Heart left ventricle (tissue), 16 donors: ENCODE measurements around the gene EVI2B. TPM values are rescaled to one million over a fixed set of nuclear protein-coding genes. Genes with fewer than 3 reads are reported as not detected.
A peak's percentile ranks its signal among the peaks of the same experiment; 100 is the strongest.

Source experiments
- ATAC-seq, 4 donors: fragments of 200-7000 bp; cut with Tn5 transposase; one replicate each; pipeline ENCODE4 v1.9.1; 2020 to 2022; ENCODE audit warnings: moderate library complexity in 4 of 4, mild to moderate bottlenecking in 3 of 4, moderate number of reproducible peaks in 1 of 4
- DNase-seq, 5 donors: peaks; one replicate each; pipeline ENCODE4 v3.0.0-alpha.2; 2020
- H3K27ac ChIP-seq, 12 donors: fragments of 200-600 bp; sonication (generic) in 4 of 12; one replicate each; pipeline versions ENCODE4 v1.5.0 to v1.8.0; 2016 to 2022; ENCODE audit warnings: mild to moderate bottlenecking in 2 of 12
- H3K27me3 ChIP-seq, 9 donors: fragments of 200-600 bp; sonication (generic) in 2 of 9; one replicate each; pipeline versions ENCODE4 v1.5.1 to v1.8.0; 2016 to 2022; ENCODE audit warnings: mild to moderate bottlenecking in 3 of 9
- H3K36me3 ChIP-seq, 9 donors: fragments of 200-600 bp; sonication (generic) in 2 of 9; one replicate each; pipeline versions ENCODE4 v1.5.0 to v1.8.0; 2018 to 2022; ENCODE audit warnings: mild to moderate bottlenecking in 2 of 9
- H3K4me1 ChIP-seq, 12 donors: fragments of 200-600 bp; sonication (generic) in 4 of 12; one replicate each; pipeline versions ENCODE4 v1.5.0 to v1.8.0; 2016 to 2022; ENCODE audit warnings: mild to moderate bottlenecking in 3 of 12
- H3K4me3 ChIP-seq, 12 donors: fragments of 200-600 bp; sonication (generic) in 4 of 12; one replicate each; pipeline versions ENCODE4 v1.5.0 to v1.8.0; 2017 to 2022; ENCODE audit warnings: mild to moderate bottlenecking in 9 of 12, moderate library complexity in 4 of 12
- H3K9me3 ChIP-seq, 12 donors: fragments of 200-600 bp; sonication (generic) in 4 of 12; one replicate each; pipeline versions ENCODE4 v1.5.0 to v1.8.0; 2016 to 2022; ENCODE audit warnings: mild to moderate bottlenecking in 1 of 12
- POLR2A ChIP-seq, 2 donors: fragments of 450-650 bp; IDR thresholded peaks; one replicate each; pipeline ENCODE4 v1.6.1; 2017; ENCODE audit warnings: antibody characterized with exemption in 2 of 2, mild to moderate bottlenecking in 2 of 2, moderate library complexity in 2 of 2
- WGBS, 4 donors: extraction: QIAGEN DNeasy Blood & Tissue Kit in 2 of 4; methylation state at CpG; one replicate each; pipeline versions ENCODE4 v1.1.5 to v1.1.7; 2013 to 2018; 5-methylcytosine and 5-hydroxymethylcytosine counted together
- intact Hi-C, 10 donors: fragments of 100-400 bp; cut with DNase I; formaldehyde crosslinking; loops; one replicate each; pipeline versions ENCODE4 v1.11.1 to v1.14.2; 2022
- polyA plus RNA-seq, 2 donors: library from polyadenylated mRNA; stranded (reverse); fragments of 200-250 nt; gene quantifications; one replicate each; pipeline ENCODE4 v1.2.3, GENCODE V29; 2013
- total RNA-seq, 9 donors: library from RNA; depleted of rRNA in 2 of 9; stranded (reverse); fragments of >200 nt in 2 of 9; fragmentation: NEBNext Ultra II Directional in 3 of 9; extraction: Animal tissue kit (Norgen Biotek cat#: 25700) in 3 of 9; gene quantifications; one replicate each; pipeline versions ENCODE4 v1.1.0 to v1.2.4, GENCODE V29; 2016 to 2023
- TF ChIP-seq, protein P1 (sequence below), 12 donors: fragments of 200-600 bp; sonication (generic) in 4 of 12; IDR thresholded peaks; one replicate each; pipeline versions ENCODE4 v1.5.0 to v1.8.0; 2018 to 2022; ENCODE audit warnings: antibody characterized with exemption in 12 of 12, mild to moderate bottlenecking in 5 of 12
- donor health status: ischemic (EF 13 %, LVEDD 7.1; RV severe dilation, severe dysfunction).
- donor health status: healthy with polysubstance abuse.
- donor health status: DM: no; HTN: yes; CAD: no.
- donor health status: DM: no; HTN: no; CAD: no.
- donor health status: ischemic (EF 25% LVEDD 6.9; RV normal size, moderate dysfunction).
- donor health status: ischemic (EF 25% LVEDD 5.7; RV mildly dilated, moderate dysfunction).
- donor health status: healthy.
- donor health status: DM: yes; HTN: yes; CAD: no.
- donor health status: ischemic (EF 35%, LVEDD 5.7; RV mildly dilated, moderate dysfunction).
- donor health status: nonischemic (EF 11% LVEDD 7.7; RV severe dilation, severe dysfunction).
- donor health status: DM: yes; HTN: yes; CAD: no.
- donor health status: PGD.
- donor health status: ischemic (EF 29% LVEDD 5.4; RV normal size, mild dysfunction).
- donor health status: nonischemic (EF 23%, LVEDD 6.1; RV moderate dilation, normal function).

Gene EVI2B
- total and polyA plus RNA-seq, 11 donors, result 0.81 to 21.5 (median 2.2) TPM

- Histone ChIP-seq H3K4me3 (peak within 1 kb of the TSS in 8 of 12 donors; percentile 2 to 60 (median 23)), H3K27ac (peak within 1 kb of the TSS in 4 of 12 donors; percentile 20 to 86 (median 40)), H3K36me3 (peaks cover 0 to 16% (median 9%) of the 10 kb centered on the region in 9 donors), H3K27me3 (no peaks in the 10 kb centered on the region), H3K9me3 (no peaks in the 10 kb centered on the region), H3K4me1 (peaks cover 0 to 35% (median 6%) of the 10 kb centered on the region in 12 donors)
- TF ChIP-seq, protein P1, sequence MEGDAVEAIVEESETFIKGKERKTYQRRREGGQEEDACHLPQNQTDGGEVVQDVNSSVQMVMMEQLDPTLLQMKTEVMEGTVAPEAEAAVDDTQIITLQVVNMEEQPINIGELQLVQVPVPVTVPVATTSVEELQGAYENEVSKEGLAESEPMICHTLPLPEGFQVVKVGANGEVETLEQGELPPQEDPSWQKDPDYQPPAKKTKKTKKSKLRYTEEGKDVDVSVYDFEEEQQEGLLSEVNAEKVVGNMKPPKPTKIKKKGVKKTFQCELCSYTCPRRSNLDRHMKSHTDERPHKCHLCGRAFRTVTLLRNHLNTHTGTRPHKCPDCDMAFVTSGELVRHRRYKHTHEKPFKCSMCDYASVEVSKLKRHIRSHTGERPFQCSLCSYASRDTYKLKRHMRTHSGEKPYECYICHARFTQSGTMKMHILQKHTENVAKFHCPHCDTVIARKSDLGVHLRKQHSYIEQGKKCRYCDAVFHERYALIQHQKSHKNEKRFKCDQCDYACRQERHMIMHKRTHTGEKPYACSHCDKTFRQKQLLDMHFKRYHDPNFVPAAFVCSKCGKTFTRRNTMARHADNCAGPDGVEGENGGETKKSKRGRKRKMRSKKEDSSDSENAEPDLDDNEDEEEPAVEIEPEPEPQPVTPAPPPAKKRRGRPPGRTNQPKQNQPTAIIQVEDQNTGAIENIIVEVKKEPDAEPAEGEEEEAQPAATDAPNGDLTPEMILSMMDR (IDR thresholded peaks at IDR 0.05), result no peak
- TF ChIP-seq POLR2A (IDR thresholded peaks at IDR 0.05), result no peak
- ATAC-seq, result peak; percentile 12 to 67 (median 54)
- WGBS, 4 donors, result 66 to 77% (median 74%) methylated on average over 3 of the region's 3 CpGs
- intact Hi-C loops, result no loop called here
- peak in 3 of 5 donors; percentile 15 to 38 (median 31) for DNase-seq
These were observed 7.6 kb upstream of the EVI2B start, which contains the start of gene EVI2A for GRCh38 chr17:31321481-31321880. EVI2A (minus strand) TSS chr17:31321622; CDS start chr17:31319013, 2,609 bp downstream.

DNA sequence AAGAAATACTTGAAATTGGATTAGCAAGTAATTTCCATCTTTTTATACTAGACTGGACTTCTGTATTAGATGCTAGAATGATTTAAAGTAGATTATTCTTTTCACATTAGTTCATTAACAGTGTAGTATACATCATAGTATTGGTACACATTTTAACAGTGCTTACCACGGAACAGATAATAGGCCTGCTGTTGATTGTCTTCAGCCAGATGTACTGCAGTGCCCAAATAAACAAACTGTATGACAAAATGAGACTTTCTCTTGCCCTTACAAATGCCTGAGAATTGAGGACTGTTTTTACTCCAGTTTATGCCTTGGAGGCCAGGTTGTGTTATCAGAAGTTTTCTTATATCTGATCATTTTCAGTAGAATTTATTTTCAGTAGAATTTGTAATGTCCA is 6.9 kb upstream of the EVI2B start:
- intact Hi-C loops, result no loop called here
- 52 to 67% (median 58%) methylated on average over 1 of the region's 1 CpG for WGBS, 4 donors
- Histone ChIP-seq H3K9me3 (no peaks in the 10 kb centered on the region), H3K4me1 (peaks cover 0 to 42% (median 6%) of the 10 kb centered on the region in 12 donors), H3K27ac (peak overlapping the region in 4 of 12 donors; percentile 20 to 86 (median 40)), H3K27me3 (no peaks in the 10 kb centered on the region), H3K36me3 (peaks cover 0 to 9% (median 3%) of the 10 kb centered on the region in 9 donors), H3K4me3 (peak overlapping the region in 8 of 12 donors; percentile 2 to 60 (median 23))
- no peak for TF ChIP-seq POLR2A (IDR thresholded peaks at IDR 0.05)
- TF ChIP-seq, protein P1 (IDR thresholded peaks at IDR 0.05), result no peak
- DNase-seq (no peak), ATAC-seq (no peak)

DNA sequence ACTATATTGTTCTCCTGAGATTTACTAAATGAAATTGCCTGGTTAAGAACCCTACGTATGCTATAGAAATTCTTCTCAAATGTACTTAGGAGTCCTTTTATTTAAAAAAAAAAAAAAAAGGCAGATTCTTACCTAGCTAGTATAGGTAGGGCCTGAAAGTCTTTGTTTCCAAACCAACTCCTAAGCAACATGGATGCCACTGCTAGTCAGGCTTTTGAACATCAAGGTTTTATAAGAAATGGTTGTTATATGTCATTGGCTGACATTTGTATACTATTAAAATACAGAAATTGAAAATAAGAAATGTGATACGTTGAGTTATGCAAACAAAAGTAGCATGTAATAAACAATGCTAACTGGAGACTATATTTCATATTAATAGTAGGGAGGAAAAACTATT is 6.4 kb upstream of the EVI2B start:
- peaks cover 0 to 7% (median 0%) of the 10 kb centered on the region in 9 donors for H3K36me3 ChIP-seq
- TF ChIP-seq POLR2A (IDR thresholded peaks at IDR 0.05), result no peak
- TF ChIP-seq, protein P1 (IDR thresholded peaks at IDR 0.05), result no peak
- H3K4me3 ChIP-seq, result peak overlapping the region in 6 of 12 donors; percentile 20 to 60 (median 34)
- intact Hi-C loops, result no loop called here
- H3K4me1 ChIP-seq, result peaks cover 0 to 47% (median 6%) of the 10 kb centered on the region in 12 donors
- 86 to 92% (median 88%) methylated on average over 2 of the region's 2 CpGs for WGBS, 4 donors
- no peaks in the 10 kb centered on the region for H3K9me3 ChIP-seq
- ATAC-seq (no peak), DNase-seq (no peak)
- peak overlapping the region in 2 of 12 donors; percentile 38 to 86 for H3K27ac ChIP-seq
- no peaks in the 10 kb centered on the region for H3K27me3 ChIP-seq

GRCh38 chr17:31318851-31319661 is 5.2 kb upstream of the EVI2B start:
- 78 to 82% (median 80%) methylated on average over 5 of the region's 5 CpGs for WGBS, 4 donors
- DNase-seq (no peak), ATAC-seq (no peak)
- TF ChIP-seq, protein P1 (IDR thresholded peaks at IDR 0.05), result no peak
- TF ChIP-seq POLR2A (IDR thresholded peaks at IDR 0.05), result no peak
- H3K4me1 ChIP-seq, result peaks cover 0 to 59% (median 6%) of the 10 kb centered on the region in 12 donors
- no peaks in the 10 kb centered on the region for H3K27me3 ChIP-seq
- intact Hi-C loops, result no loop called here
- H3K4me3 ChIP-seq, result peak overlapping the region in 10 of 12 donors; percentile 1 to 60 (median 30)
- no peaks in the 10 kb centered on the region for H3K9me3 ChIP-seq
- peak overlapping the region; percentile 15 to 86 (median 60) for H3K27ac ChIP-seq
- peaks cover 0 to 7% (median 0%) of the 10 kb centered on the region in 9 donors for H3K36me3 ChIP-seq
